Fibroblast of peridontal ligament (primary cell): Measurements from ENCODE around the gene RAB28.
A peak's percentile ranks its signal among the peaks of the same experiment; 100 is the strongest.
"Not testable (repeated sequence)": the region's sequence is repeated elsewhere in the genome, so short reads cannot be mapped to it uniquely, and the experiment has no call there.

Experiments
- DNase-seq: peaks from one replicate; pipeline ENCODE4 v3.0.0-alpha.2; 2010; ENCODE audit errors: extremely low read depth

Gene RAB28

DNA sequence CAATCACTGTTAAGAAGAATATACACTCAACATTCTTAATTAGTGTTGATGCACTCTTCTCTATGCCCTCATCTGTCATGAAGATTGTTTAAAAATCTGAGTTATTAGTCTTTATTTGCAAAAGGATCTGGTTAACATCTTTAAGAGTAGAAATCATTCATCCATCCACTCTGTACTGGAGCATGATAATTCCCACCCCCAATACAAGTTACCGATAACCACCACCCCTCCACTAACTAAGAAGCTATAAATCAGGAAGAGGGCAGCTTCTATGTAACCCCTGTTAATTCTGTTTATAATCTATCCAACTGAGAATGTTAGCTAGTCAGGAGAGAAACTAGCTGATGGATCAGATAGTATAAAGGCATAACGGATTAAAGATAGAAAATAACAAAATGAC is 34.5 kb downstream of the RAB28 start:
- no peak for DNase-seq

DNA sequence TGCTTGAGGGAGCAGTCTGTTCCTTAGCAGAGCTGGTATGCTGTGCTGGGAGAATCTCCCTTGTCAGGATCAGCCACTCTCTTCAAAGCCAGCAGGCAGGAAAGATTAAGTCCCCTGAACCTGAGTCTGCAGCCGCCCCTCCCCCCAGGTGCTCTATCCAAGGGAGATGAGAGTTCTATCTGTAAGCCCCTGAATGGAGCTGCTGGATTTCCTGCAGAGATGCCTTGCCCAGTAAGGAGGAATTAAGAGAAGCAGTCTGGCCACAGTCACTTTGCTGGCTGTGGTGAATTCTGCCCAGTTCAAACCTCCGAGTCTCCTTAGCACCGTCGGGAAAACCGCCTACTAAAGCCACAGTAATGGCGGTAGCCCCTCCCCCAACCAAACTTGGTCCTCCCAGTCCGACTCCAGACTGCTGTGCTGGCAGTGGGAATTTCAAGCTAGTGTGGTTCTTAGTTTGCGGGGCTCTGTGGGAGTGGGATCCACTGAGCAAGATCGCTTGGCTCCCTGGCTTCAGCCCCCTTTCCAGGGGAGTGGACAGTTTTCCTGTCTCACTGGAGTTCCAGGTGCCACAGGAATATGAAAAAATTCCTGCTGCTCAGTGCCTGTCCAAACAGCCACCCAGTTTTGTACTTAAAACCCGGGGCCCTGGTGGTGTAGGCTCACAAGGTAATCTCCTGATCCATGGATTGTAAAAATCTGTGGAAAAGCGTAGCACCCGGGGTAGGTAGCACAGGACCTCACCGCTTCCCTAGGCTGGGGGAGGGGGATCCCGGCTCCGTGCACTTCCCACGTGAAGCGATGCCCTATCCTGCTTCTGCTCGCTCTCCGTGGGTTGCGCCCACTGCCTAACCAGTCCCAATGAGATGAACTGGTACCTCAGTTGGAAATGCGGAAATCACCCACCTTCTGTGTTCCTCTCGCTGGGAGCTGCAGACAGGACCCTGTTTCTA is 38.0 kb downstream of the RAB28 start:
- no peak for DNase-seq

DNA sequence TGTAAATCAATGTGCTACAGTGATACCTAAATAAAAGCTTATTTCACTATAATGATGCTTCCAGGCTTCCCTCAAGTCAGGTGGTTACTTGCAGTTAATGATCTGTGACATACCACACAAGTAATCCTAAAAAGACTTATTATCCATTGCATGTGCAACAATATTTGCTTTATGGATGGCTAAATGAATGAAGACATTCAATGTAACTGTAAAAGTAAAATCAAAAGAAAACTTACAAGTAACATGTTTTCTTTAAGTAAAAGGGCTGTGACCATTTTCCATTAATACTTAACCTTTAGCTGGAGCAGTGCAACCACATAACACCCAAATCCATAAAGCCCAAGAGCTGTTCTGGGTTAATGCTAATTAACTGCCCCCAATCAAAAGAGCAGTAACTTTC is 42.6 kb downstream of the RAB28 start:
- no peak for DNase-seq

DNA sequence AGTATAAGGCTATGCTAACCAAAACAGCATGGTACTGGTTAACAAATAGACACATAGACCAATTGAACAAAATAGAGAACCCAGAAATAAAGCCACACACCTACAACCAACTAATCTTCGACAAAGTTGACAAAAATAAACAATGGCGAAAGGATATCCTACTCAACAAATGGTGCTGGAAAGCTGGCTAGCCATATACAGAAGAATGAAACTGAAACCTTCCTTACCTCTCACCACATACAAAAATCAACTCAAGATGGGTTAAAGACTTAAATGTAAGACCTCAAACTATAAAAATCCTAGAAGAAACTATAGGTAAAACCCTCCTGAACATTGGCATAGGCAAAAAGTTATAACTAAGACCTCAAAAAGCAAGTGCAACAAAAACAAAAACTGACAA is 47.2 kb downstream of the RAB28 start:
- no peak for DNase-seq

DNA sequence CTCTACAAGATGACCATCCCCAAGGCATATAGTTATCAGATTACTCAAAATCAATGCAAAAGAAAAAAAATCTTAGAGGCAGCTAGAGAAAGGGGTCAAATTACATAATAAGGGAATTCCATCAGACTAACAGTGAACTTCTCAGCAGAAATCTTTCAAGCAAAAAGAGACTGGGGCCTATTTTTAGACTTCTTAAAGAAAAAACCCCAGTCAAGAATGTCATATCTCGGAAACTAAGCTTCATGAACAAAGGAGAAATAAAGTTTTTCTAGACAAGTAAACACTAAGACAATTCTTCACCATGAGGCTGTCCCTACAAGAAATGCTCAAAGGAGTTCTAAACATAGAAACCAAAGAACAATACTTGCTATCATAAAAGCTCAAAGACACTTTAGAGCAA is 51.7 kb downstream of the RAB28 start:
- peak; percentile 56 for DNase-seq

DNA sequence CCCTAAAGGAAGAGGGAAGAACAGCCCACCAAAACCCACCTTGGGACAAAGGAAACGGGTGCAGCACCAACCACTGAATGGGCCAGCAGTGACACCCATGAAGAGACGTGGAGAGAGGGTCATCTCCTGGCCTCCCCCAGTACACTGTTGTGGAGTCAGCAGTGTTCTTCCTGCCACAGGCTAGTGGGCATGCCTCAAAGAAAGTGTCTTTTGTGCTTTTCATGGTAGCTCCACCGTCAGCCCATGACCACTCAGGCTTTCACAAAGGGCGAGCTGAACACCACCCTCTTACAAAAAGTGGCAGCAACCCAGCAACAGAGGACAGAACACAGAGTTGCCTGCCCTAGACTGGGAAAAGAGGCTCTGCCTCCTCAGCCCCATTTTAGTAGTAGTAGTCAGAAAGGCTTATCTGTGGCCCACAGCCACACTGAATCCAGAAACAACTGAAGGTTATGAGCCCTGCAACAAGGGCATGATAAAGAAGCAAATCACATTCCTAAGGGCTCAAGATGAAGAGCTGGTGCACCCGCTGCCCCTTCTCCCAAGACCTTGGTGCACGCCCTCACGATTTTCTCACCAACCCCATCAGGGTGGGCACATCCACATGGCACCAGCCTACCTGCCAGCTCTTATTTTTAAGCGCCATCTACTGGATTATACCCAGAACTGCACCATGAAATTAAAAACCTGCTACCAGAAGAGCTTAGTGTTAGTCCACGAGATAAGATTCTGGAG is 53.1 kb downstream of the RAB28 start:
- no peak for DNase-seq

DNA sequence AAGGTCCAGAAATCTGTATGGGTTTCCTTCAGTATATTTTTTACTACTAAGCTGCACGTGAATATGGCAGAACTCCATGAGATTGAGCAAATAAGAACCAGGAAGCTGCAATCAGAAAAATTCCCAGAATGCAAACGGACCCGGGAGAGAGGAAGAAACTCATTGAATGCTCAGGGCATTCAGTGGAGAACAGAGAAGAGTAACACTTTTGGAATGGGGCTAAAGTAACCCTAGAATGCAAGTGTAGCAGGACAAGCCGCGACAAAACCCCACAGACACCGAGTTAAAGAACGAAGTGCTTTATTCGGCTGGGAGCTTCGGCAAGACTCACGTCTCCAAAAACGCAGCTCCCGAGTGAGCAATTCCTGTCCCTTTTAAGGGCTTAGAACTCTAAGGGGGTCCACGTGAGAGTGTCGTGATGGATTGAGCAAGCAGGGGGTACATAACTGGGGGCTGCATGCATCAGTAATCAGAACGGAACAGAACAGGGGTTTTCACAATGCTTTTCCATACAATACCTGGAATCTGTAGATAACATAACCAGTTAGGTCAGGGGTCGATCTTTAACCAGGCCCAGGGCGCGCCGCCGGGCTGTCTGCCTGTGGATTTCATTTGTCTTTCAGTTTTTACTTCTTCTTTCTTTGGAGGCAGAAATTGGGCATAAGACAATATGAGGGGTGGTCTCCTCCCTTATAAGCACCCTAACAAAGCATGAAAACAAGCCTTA is 56.4 kb downstream of the RAB28 start:
- DNase-seq: peak; percentile 18

DNA sequence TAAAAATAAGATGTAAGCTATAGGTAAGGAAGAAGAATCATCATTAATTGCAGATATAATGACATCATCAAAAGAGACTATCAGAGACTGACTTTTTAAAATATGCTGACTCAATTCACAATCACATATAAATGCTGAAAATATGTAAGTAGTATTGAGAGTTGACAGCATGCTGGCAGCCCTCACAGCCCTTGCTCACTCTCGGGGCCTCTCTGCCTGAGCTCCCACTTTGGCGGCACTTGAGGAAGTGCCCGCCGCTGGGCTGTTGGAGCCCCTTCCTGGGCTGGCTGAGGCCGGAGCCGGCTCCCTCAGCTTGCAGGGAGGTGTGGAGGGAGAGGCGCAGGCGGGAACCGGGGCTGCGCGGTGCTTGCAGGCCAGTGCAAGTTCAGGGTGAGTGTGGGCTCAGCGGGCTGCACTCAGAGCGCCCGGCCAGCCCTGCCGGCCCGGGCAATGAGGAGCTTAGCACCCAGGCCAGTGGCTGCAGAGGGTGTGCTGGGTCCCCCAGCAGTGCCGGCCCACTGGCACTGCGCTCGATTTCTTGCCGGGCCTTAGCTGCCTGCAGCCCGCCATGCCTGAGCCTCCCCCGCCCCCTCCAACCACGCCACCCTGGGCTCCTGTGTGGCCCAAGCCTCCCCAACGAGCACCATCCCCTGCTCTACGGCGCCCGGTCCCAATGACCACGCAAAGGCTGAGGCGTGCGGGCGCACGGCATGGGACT is 68.9 kb downstream of the RAB28 start:
- DNase-seq: no peak

DNA sequence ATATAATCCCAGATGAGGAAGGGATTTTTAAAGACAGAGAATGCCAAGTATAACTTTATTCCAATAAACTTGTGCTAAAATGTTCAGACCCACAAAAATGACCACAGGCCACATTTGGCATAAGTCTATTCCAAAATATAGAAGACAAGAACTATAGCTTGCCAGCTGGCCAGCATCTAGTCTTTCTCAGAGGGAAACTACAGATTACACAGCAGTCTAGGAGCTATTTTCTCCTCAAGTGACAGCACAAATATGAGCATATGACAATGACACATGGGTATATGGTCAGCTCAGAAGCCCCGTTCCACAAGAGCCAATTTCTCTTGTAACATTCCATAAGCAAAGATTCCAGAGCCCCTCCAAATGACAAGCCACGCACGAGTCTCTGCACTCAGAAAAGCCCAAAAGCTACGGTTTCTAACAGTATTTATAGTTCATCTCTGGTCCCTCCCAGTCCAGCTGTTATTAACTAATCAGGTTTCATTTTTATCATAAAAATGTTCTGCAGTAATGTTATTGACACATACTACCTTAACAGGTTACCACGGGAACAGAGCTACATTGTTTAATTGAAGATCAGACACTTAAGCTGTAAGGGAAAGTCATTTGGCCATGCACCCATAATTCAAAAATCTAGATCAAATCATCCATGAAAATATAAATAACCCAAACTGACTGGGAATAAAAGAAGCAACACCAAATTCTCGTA is 70.3 kb downstream of the RAB28 start:
- DNase-seq: peak; percentile 49

DNA sequence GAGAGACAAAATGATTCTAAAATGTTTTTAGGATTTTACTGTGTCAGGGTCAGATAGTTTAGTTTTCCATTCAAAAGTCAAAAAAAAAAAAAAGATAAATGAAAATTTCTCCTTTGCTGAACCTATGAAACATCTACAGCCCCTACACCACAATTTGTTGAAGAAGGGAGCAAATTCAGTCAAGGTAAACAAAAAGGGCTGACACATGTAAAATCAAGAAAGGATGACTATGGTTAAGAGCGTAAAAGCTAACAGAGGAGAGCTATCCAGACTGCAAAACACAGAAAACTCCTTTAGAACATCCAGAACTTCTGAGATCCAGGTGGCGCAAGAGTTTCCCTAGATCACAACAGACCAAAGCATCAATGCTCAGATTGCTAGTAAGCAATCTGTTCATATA is 72.2 kb downstream of the RAB28 start:
- DNase-seq: no peak

DNA sequence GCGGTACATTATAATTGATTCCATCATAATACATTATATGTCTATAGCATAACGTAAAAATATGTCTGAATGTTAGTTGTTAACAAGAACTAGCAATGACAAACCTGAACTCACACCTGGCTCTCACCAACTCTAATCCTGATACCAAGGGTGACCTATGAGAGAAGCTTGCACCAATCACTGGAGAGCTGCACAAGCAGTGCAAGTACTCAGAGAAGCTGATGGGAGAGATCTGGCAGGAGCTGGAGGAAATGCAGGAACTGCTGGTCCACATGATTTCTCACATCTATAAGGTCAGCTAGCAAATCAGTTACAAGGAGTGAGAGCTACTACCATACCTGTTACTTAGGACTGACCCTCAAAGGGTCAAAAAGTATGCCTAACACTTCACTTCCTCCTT is 74.8 kb downstream of the RAB28 start:
- DNase-seq: no peak

DNA sequence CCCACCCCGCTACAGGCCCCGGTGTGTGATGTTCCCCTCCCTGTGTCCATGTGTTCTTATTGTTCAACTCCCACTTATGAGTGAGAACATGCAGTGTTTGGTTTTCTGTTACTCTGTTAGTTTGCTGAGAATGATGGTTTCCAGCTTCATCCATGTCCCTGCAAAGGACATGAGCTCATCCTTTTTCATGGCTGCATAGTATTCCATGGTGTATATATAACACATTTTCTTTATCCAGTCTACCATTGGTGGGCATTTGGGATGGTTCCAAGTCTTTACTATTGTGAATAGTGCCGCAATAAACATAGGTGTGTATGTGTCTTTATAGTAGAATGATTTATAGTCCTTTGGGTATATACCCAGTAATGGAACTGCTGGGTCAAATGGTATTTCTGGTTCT is 78.0 kb downstream of the RAB28 start:
- DNase-seq: not testable (repeated sequence)

DNA sequence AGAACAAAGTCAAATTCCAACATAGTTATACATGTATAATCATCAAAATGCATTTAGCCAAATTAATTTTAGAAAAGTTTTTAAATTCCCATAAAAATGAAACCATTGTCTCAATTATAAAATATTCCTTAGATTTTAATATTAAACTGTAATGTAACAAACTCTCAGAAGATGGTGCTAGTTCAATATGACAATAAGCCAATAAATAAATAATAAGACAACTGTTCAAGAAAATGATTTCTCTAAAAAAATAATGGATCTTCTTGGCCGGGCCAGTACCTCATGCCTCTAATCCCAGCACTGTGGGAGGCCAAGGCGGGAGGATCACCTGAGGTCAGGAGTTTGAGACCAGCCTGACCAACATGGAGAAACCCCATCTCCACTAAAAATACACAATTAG is 80.3 kb downstream of the RAB28 start:
- DNase-seq: no peak

DNA sequence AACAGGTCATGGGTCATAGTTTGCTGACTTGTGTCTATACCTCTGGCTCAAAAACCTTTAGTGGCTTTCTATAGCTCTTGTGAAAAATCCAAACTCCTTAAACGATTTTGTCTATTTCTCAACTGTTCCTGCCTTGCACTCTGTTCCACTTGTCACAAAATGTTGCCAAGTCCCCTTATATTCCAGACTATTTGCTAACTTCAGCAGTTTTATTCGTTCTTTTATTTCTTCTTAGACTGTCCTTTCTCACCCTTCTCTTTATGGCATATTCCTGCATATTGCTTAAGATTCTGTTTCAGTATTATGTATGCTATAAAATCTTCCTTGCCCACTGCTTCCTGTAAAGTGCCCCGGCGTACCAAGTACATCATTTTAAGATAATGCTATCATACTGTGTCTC is 80.8 kb downstream of the RAB28 start:
- DNase-seq: no peak

DNA sequence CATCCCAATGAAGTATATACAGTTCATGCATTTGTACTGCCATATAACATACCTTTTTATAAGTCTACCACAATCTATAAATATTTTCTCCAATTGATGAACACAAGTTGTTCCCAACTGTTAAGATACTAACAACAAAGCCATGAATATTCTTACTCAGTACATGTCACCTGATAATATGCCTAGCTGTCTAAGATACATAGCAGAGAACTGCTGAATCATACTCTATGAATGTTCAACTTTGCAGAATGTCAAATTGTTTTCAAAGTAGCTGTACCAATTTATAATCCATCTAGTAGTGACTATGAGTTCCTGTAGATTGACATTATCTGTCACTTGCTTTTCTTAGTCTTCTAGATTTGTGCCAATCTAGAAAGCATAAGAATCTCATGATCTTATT is 84.9 kb downstream of the RAB28 start:
- DNase-seq: peak; percentile 23

DNA sequence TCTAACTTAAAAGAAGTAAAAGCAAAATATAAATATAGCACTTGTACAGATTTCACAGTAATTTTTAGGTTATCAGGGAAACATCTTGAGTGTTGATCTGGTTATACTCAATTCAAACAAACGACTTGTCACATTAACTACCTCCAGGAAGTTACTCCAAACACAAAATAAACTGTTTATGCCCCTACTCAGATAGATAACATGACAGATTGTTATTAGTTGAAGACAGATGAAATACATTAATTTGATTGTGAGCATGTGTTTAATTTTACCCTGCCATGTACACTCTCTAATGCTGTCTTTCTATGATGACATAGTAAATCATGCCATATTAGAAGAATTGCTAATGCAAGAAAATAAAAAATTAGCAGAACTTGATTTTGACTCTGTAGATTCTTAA is 88.0 kb downstream of the RAB28 start:
- no peak for DNase-seq

DNA sequence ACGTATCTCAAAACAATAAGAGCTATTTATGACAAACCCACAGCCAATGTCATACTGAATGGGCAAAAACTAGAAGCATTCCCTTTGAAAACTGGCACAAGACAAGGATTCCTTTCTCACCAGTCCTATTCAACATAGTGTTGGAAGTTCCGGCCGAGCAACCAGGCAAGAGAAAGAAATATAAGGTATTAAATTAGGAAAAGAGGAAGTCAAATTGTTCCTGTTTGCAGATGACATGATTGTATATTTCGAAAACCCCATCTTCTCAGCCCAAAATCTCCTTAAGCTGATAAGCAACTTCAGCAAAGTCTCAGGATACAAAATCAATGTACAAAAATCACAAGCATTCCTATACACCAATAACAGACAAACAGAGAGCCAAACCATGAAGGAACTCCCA is 94.2 kb downstream of the RAB28 start:
- DNase-seq: not testable (repeated sequence)

DNA sequence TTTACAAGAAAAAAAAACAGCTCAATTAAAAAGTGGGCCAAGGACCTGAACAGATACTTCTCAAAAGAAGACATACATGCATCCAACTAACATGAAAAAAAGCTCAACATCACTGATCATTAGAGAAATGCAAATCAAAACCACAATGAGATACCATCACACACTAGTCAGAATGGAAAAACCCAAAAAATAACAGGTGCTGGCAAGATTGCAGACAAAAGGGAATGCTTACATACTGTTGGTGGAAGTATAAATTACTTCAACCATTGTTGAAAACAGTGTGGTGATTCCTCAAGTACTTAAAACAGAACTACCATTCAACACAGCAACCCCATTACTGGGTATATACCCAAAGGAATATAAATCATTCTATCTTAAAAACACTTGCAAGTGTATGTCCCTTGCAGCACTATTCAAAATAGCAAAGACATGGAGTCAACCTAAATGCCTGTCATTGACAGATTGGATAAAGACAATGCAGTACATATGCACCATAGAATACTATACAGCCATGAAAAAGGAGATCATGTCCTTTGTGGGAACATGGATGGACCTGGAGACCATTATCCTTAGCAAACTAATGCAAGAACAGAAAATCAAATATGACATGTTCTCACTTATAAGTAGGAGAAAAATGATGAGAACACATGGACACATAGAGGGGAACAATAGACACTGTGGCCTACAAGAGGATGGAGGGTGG is 97.6 kb downstream of the RAB28 start:
- DNase-seq: peak; percentile 6

DNA sequence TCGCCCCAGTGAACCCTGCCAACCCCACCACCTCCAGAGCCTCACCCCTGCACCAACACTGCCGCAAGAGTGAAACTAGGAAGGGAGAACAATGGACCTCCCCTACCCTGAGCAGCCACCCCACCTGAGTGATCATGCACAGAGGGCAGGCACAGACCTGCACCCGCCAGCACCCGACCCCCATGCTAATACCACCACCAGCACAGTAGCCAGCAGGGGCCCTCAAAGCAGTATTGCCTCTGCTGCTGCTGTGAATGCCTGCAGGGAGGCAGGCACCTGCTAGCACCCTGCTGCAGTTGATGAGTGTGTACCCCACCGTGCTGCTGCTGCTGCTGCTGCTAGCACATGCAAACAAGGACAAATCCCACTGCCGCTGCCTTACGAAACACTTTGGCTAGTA is 100.1 kb downstream of the RAB28 start:
- no peak for DNase-seq

DNA sequence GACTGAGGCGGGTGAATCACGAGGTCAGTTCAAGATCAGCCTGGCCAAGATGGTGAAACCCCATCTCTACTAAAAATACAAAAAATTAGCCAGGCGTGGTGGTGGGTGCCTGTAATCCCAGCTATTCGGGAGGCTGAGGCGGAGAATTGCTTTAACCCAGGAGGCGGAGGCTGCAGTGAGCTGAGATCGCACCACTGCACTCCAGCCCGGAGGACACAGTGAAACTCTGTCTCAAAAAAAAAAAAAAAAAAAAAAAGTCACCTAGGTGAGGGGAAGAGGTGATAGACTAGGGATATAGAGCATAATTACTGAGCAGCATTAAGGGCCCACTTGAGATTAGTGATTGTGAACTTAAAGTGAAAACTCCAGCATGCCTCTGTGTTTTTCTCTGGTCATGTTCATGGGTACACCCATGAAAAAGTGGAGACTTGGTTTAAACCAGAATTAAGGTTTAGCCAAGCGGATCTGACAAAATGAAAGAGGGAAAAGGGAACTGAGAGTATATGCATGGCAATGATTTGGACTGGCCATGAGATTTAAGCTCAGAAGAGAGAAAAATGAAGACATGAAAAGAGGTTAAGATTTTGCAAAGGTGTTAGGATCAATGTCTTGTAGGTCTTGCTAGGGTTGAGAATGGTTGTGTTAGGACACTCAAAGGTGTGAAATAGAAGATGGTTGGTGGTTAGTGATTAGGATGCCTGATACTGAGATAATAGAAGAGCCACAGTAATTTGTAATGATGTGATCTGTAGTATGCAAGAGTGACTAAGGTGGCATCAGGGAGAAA is 105.0 kb downstream of the RAB28 start:
- DNase-seq: no peak
